Right atrium auricular region (tissue), 2 donors: ENCODE measurements around the gene SNX21. TPM values are rescaled to one million over a fixed set of nuclear protein-coding genes. Genes with fewer than 3 reads are reported as not detected.

Source experiments
- DNase-seq: peaks from one replicate; pipeline ENCODE4 v3.0.0-alpha.2; 2019; ENCODE audit warnings: low spot score
- H3K27ac ChIP-seq, 2 donors: fragments of 200-600 bp; sonication (generic); 1 replicate in 1 of 2; 2 replicates in 1 of 2; pipeline ENCODE4 v1.5.1; 2016 to 2019
- H3K27me3 ChIP-seq, 2 donors: fragments of 200-600 bp; sonication (generic); one replicate each; pipeline versions ENCODE4 v1.5.1 to v1.6.0; 2017 to 2019
- H3K36me3 ChIP-seq: fragments of 200-600 bp; sonication (generic); one replicate; pipeline ENCODE4 v1.5.1; 2016
- H3K4me1 ChIP-seq, 2 donors: fragments of 200-600 bp; sonication (generic); one replicate each; pipeline versions ENCODE4 v1.5.1 to v1.6.0; 2017 to 2019
- H3K4me3 ChIP-seq, 2 donors: fragments of 200-600 bp; sonication (generic); 1 replicate in 1 of 2; 2 replicates in 1 of 2; pipeline ENCODE4 v1.5.1; 2017 to 2019; ENCODE audit warnings: mild to moderate bottlenecking in 1 of 2, moderate library complexity in 1 of 2
- H3K9me3 ChIP-seq, 2 donors: fragments of 200-600 bp; sonication (generic); one replicate each; pipeline ENCODE4 v1.5.1; 2019
- total RNA-seq, 2 donors: library from RNA; depleted of rRNA; stranded (reverse); fragments of >200 nt; gene quantifications; one replicate each; pipeline ENCODE4 v1.1.0, GENCODE V29; 2016
- TF ChIP-seq, protein P1 (sequence below), 2 donors: fragments of 200-600 bp; sonication (generic); IDR thresholded peaks; one replicate each; pipeline ENCODE4 v1.5.1; 2019; ENCODE audit warnings: antibody characterized with exemption in 2 of 2

The SNX21 gene
- total RNA-seq, 2 donors from 2014 or later: 43.5 to 54.7 TPM

GRCh38 chr20:45841407-45842129, 8.0 kb downstream of the SNX21 start:
- Histone ChIP-seq H3K4me1 (peaks cover 0 to 36% of the 10 kb centered on the region in 2 donors), H3K27ac (peak overlapping the region; percentile 33 to 57), H3K27me3 (no peaks in the 10 kb centered on the region), H3K4me3 (no peak overlapping the region), H3K9me3 (no peaks in the 10 kb centered on the region), H3K36me3 (peaks cover 52% of the 10 kb centered on the region)
- no peak for DNase-seq
- TF ChIP-seq, protein P1, sequence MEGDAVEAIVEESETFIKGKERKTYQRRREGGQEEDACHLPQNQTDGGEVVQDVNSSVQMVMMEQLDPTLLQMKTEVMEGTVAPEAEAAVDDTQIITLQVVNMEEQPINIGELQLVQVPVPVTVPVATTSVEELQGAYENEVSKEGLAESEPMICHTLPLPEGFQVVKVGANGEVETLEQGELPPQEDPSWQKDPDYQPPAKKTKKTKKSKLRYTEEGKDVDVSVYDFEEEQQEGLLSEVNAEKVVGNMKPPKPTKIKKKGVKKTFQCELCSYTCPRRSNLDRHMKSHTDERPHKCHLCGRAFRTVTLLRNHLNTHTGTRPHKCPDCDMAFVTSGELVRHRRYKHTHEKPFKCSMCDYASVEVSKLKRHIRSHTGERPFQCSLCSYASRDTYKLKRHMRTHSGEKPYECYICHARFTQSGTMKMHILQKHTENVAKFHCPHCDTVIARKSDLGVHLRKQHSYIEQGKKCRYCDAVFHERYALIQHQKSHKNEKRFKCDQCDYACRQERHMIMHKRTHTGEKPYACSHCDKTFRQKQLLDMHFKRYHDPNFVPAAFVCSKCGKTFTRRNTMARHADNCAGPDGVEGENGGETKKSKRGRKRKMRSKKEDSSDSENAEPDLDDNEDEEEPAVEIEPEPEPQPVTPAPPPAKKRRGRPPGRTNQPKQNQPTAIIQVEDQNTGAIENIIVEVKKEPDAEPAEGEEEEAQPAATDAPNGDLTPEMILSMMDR (IDR thresholded peaks at IDR 0.05): no peak

DNA sequence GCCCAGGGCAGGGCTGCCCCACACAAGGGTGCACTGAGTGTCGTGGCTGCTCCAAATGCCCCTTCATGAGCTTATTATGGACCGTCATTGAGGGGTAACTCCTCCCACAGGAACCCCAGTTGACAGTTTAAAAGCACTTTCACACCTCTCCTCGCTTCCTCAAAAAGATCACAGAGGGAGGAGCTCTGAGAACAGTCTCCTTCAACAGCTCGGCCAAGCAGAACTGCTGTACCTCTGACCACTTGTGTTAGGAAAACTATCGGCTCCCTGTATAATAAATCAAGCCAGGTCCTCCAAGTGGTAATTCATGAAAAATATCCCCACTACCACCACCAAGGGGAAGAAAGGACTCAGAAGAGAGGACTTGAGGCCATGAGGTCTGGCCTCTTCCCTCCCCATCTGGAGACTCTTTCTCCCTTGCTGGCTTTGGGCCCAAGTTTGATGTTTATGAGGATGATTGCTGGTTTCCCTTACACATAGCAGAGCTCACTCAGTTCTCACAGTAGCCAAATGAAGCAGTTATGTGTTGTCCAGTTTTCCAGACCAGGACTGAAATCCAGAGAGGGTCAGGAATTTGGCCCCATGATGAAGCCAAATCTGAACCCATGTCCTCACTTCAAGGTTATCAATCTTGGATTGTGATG, 8.7 kb downstream of the SNX21 start:
- DNase-seq: no peak
- TF ChIP-seq, protein P1 (IDR thresholded peaks at IDR 0.05): no peak

GRCh38 chr20:45843506-45843905, 9.9 kb downstream of the SNX21 start:
- DNase-seq: no peak
- Histone ChIP-seq H3K4me3 (no peak overlapping the region), H3K36me3 (peaks cover 68% of the 10 kb centered on the region), H3K9me3 (no peaks in the 10 kb centered on the region), H3K27ac (peak overlapping the region in 1 of 2 donors; percentile 57), H3K4me1 (peaks cover 0 to 29% of the 10 kb centered on the region in 2 donors), H3K27me3 (no peaks in the 10 kb centered on the region)
- TF ChIP-seq, protein P1 (IDR thresholded peaks at IDR 0.05): no peak

More for the DNA sequence above, 8.7 kb downstream of the SNX21 start:
- peaks cover 0 to 29% of the 10 kb centered on the region in 2 donors for H3K4me1 ChIP-seq
- H3K27me3 ChIP-seq: no peaks in the 10 kb centered on the region
- peaks cover 60% of the 10 kb centered on the region for H3K36me3 ChIP-seq
- no peaks in the 10 kb centered on the region for H3K9me3 ChIP-seq
- H3K27ac ChIP-seq: peak overlapping the region; percentile 29 to 57
- H3K4me3 ChIP-seq: no peak overlapping the region

DNA sequence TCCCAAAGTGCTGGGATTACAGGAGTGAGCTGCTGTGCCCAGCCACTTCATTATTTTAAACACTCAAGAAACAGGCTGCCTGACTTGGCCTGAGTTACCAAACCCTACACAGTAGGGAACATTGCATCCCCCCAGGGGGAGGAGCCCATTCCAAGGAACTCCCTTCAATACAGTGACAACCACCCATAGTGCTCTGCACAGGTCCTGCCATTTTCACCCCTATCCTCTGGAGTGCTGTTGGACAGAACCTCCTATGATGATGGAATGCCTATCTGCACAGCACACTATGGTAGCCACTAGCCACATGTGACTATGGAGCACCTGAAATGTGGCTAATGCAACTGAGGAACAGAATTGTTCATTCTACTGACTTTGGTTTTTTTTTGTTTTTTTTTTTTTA, 11.9 kb downstream of the SNX21 start:
- H3K4me3 ChIP-seq: no peak overlapping the region
- peaks cover 61% of the 10 kb centered on the region for H3K36me3 ChIP-seq
- H3K27me3 ChIP-seq: no peaks in the 10 kb centered on the region
- no peaks in the 10 kb centered on the region for H3K9me3 ChIP-seq
- H3K4me1 ChIP-seq: peaks cover 0 to 29% of the 10 kb centered on the region in 2 donors
- no peak for DNase-seq
- TF ChIP-seq, protein P1 (IDR thresholded peaks at IDR 0.05): no peak
- H3K27ac ChIP-seq: no peak overlapping the region

DNA sequence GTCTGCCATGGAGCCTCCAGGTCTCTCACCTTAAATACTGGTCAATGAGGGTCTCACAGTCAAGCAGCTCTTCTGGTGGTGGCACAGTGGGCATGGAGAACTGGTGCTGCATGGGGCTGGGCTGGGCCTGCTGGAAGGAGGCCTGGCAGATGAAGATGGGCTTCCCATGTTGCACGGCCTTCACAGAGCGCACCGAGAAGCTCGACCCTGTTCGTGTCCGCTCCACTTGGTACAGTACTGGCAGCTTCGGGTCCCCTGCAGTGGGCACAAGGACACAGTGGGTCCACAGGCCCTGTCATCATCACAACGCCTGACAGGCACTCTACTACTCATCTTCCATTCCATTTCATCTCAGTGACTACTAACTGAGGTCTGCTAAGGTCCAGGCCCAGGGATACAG, 14.8 kb downstream of the SNX21 start:
- TF ChIP-seq, protein P1 (IDR thresholded peaks at IDR 0.05): no peak
- no peak for DNase-seq
- Histone ChIP-seq H3K4me3 (no peak overlapping the region), H3K36me3 (peaks cover 53% of the 10 kb centered on the region), H3K27ac (no peak overlapping the region), H3K4me1 (peaks cover 0 to under 1% of the 10 kb centered on the region in 2 donors), H3K9me3 (no peaks in the 10 kb centered on the region), H3K27me3 (no peaks in the 10 kb centered on the region)
